Caco-2 (cell line): ENCODE results near the gene RNASEH1. TPM values are rescaled to one million over a fixed set of nuclear protein-coding genes. Genes with fewer than 3 reads are reported as not detected.

Experiments used
- BruUV-seq: library from RNA; stranded (reverse); fragments of 400-500 nt; replicated peaks from 2 replicates; lab custom pipeline; 2021; lab: Mats Ljungman, UMichigan
- CTCF ChIA-PET: fragments of 300-600 bp; sonication (Branson Sonifier 250); formaldehyde crosslinking; loops from one replicate; lab custom pipeline; 2022; ENCODE audit warnings: antibody characterized with exemption; lab: Charles Lee
- POLR2A ChIA-PET: fragments of 300-600 bp; sonication (Branson Sonifier 250); formaldehyde crosslinking; loops from one replicate; lab custom pipeline; 2022; ENCODE audit warnings: antibody characterized with exemption; lab: Charles Lee
- DNase-seq, 2 experiments: peaks; one replicate each; pipeline versions ENCODE4 v3.0.0 to v3.0.0-alpha.2; 2020 to 2022
- H3K27me3 ChIP-seq: replicated peaks from 2 replicates; pipeline ENCODE4 v1.6.0; 2011; ENCODE audit warnings: low read length; ENCODE audit not compliant: control insufficient read depth, insufficient read depth
- H3K36me3 ChIP-seq: 2 replicates; pipeline ENCODE4 v1.5.1; 2011; ENCODE audit warnings: low read length; ENCODE audit not compliant: control insufficient read depth, insufficient read depth
- H3K4me1 ChIP-seq: fragments of 250-450 bp; sonication (Bioruptor Pico); 2 replicates; pipeline ENCODE4 v1.5.1; 2020; ENCODE audit warnings: mild to moderate bottlenecking
- H3K4me3 ChIP-seq: 2 replicates; pipeline ENCODE4 v1.5.1; 2011; ENCODE audit warnings: low read depth, mild to moderate bottlenecking, control low read depth, low read length
- H3K9me3 ChIP-seq: fragments of 250-450 bp; sonication (Bioruptor Pico); 2 replicates; pipeline ENCODE4 v1.5.1; 2020; ENCODE audit warnings: mild to moderate bottlenecking, moderate library complexity
- H3K27ac Mint-ChIP-seq: one replicate; pipeline ENCODE4 v1.8.0; 2022; ENCODE audit warnings: mixed read lengths; ENCODE audit not compliant: unreplicated experiment
- H3K27me3 Mint-ChIP-seq: one replicate; pipeline ENCODE4 v1.8.0; 2022; ENCODE audit warnings: mixed read lengths; ENCODE audit not compliant: insufficient read depth, unreplicated experiment
- H3K36me3 Mint-ChIP-seq: one replicate; pipeline ENCODE4 v1.8.0; 2022; ENCODE audit warnings: mild to moderate bottlenecking, mixed read lengths; ENCODE audit not compliant: insufficient read depth, unreplicated experiment
- H3K4me1 Mint-ChIP-seq: one replicate; pipeline ENCODE4 v1.8.0; 2022; ENCODE audit warnings: low read depth, mixed read lengths; ENCODE audit not compliant: unreplicated experiment
- H3K4me3 Mint-ChIP-seq: one replicate; pipeline ENCODE4 v1.8.0; 2022; ENCODE audit warnings: mild to moderate bottlenecking, moderate library complexity, mixed read lengths; ENCODE audit not compliant: unreplicated experiment
- H3K9me3 Mint-ChIP-seq: one replicate; pipeline ENCODE4 v1.8.0; 2022; ENCODE audit warnings: mixed read lengths; ENCODE audit not compliant: unreplicated experiment
- CTCF ChIP-seq, 2 experiments: fragments of 200-600 bp in 1 of 2; IDR thresholded peaks; 1 replicate in 1 of 2; 2 replicates in 1 of 2; pipeline versions ENCODE4 v1.5.1 to v1.8.0; 2011 to 2022; ENCODE audit warnings: antibody characterized with exemption in 1 of 2, control low read depth in 1 of 2, inconsistent platforms in 1 of 2, low read depth in 1 of 2, low read length in 1 of 2, mild to moderate bottlenecking in 1 of 2, moderate library complexity in 1 of 2; ENCODE audit not compliant: insufficient read depth in 1 of 2, severe bottlenecking in 1 of 2, unreplicated experiment in 1 of 2
- intact Hi-C: fragments of 100-400 bp; cut with micrococcal nuclease; formaldehyde crosslinking; loops from one replicate; pipeline ENCODE4 v1.10.0; 2022; ENCODE audit not compliant: unreplicated experiment
- total RNA-seq: library from RNA; stranded (reverse); gene quantifications from 2 replicates; pipeline ENCODE4 v1.2.3, GENCODE V29; 2022

Gene RNASEH1
- total RNA-seq, 1 experiment from 2014 or later = 47.1 TPM

- Mint-ChIP-seq H3K4me3 (no peak overlapping the region), H3K4me1 (peaks cover 7% of the 10 kb centered on the region), H3K27ac (no peak overlapping the region), H3K9me3 (peaks cover 14% of the 10 kb centered on the region), H3K27me3 (no peaks in the 10 kb centered on the region), H3K36me3 (peaks cover 18% of the 10 kb centered on the region)
- Histone ChIP-seq H3K27me3 (no peaks in the 10 kb centered on the region), H3K4me1 (peaks cover 7% of the 10 kb centered on the region; the same call in 1 of the 2 replicates), H3K9me3 (no peaks in the 10 kb centered on the region), H3K4me3 (no peak overlapping the region), H3K36me3 (peaks cover 2% of the 10 kb centered on the region; the same call in 1 of the 2 replicates)
- DNase-seq = no peak
- intact Hi-C loops = no loop called here
- ChIA-PET POLR2A (no interaction called here), CTCF (no interaction called here)
- no peak for TF ChIP-seq CTCF (IDR thresholded peaks at IDR 0.05; ENCODE audit: insufficient read depth in 1 of 2, low read depth in 1 of 2, low read length in 1 of 2, severe bottlenecking in 1 of 2, unreplicated experiment in 1 of 2)
- BruUV-seq = no TSS peak
Observed at GRCh38 chr2:3533836-3534235, 24.3 kb downstream of the RNASEH1 start.

- CTCF ChIA-PET = no interaction called here
- peaks cover 2% of the 10 kb centered on the region; the same call in 1 of the 2 replicates for H3K36me3 ChIP-seq
- no peaks in the 10 kb centered on the region for H3K27me3 ChIP-seq
- H3K27me3 Mint-ChIP-seq = no peaks in the 10 kb centered on the region
- DNase-seq = no peak
- H3K9me3 ChIP-seq = no peaks in the 10 kb centered on the region
- no TSS peak for BruUV-seq
- H3K4me1 ChIP-seq = peaks cover 7% of the 10 kb centered on the region; the same call in 1 of the 2 replicates
- no peak overlapping the region for H3K4me3 Mint-ChIP-seq
- no peak overlapping the region for H3K4me3 ChIP-seq
- POLR2A ChIA-PET = no interaction called here
- H3K27ac Mint-ChIP-seq = no peak overlapping the region
- H3K4me1 Mint-ChIP-seq = peaks cover 7% of the 10 kb centered on the region
- H3K9me3 Mint-ChIP-seq = peaks cover 14% of the 10 kb centered on the region
- intact Hi-C loops = no loop called here
- no peak for TF ChIP-seq CTCF (IDR thresholded peaks at IDR 0.05; ENCODE audit: insufficient read depth in 1 of 2, low read depth in 1 of 2, low read length in 1 of 2, severe bottlenecking in 1 of 2, unreplicated experiment in 1 of 2)
- H3K36me3 Mint-ChIP-seq = peaks cover 18% of the 10 kb centered on the region
Observed at GRCh38 chr2:3532941-3533340, 25.2 kb downstream of the RNASEH1 start.

- POLR2A ChIA-PET = no interaction called here
- CTCF ChIA-PET = no interaction called here
- peaks cover 14% of the 10 kb centered on the region for H3K9me3 Mint-ChIP-seq
- no peaks in the 10 kb centered on the region for H3K4me1 Mint-ChIP-seq
- no peaks in the 10 kb centered on the region for H3K9me3 ChIP-seq
- H3K36me3 ChIP-seq = peaks cover 2% of the 10 kb centered on the region; the same call in 1 of the 2 replicates
- no peak for TF ChIP-seq CTCF (IDR thresholded peaks at IDR 0.05; ENCODE audit: insufficient read depth in 1 of 2, low read depth in 1 of 2, low read length in 1 of 2, severe bottlenecking in 1 of 2, unreplicated experiment in 1 of 2)
- no TSS peak for BruUV-seq
- no peaks in the 10 kb centered on the region for H3K36me3 Mint-ChIP-seq
- no peaks in the 10 kb centered on the region for H3K27me3 Mint-ChIP-seq
- H3K4me3 Mint-ChIP-seq = no peak overlapping the region
- intact Hi-C loops = no loop called here
- no peaks in the 10 kb centered on the region for H3K27me3 ChIP-seq
- no peaks in the 10 kb centered on the region for H3K4me1 ChIP-seq
- H3K4me3 ChIP-seq = no peak overlapping the region
- no peak for DNase-seq
- no peak overlapping the region for H3K27ac Mint-ChIP-seq
Observed at GRCh38 chr2:3529316-3530025, 28.7 kb downstream of the RNASEH1 start.
